GM21529 (cell line): ENCODE measurements around the gene PAIP2B.
A peak's percentile ranks its signal among the peaks of the same experiment; 100 is the strongest.
"Not testable (repeated sequence)": the region's sequence is repeated elsewhere in the genome, so short reads cannot be mapped to it uniquely, and the experiment has no call there.

Experiments
- ATAC-seq: cut with Tn5 transposase; IDR thresholded peaks from one replicate; pipeline ENCODE4 v1.9.1; 2021; ENCODE audit not compliant: unreplicated experiment

Gene PAIP2B

GRCh38 chr2:71226965-71227560 is at the start of gene PAIP2B:
TSS of gene PAIP2B (minus strand) at chr2:71227103. CDS start at chr2:71202589, 24,514 bp downstream.
- peak; percentile 96 for ATAC-seq

GRCh38 chr2:71275939-71276310 is 49.0 kb upstream of the PAIP2B start:
- no peak for ATAC-seq

- no peak for ATAC-seq
Observed at GRCh38 chr2:71269511-71270090, 42.7 kb upstream of the PAIP2B start.

GRCh38 chr2:71263386-71263785 is 36.5 kb upstream of the PAIP2B start:
- no peak for ATAC-seq

- no peak for ATAC-seq
Observed at GRCh38 chr2:71261534-71261933, 34.6 kb upstream of the PAIP2B start.

GRCh38 chr2:71256421-71256820 is 29.5 kb upstream of the PAIP2B start:
- no peak for ATAC-seq

GRCh38 chr2:71254776-71255175 is 27.9 kb upstream of the PAIP2B start:
- no peak for ATAC-seq

- no peak for ATAC-seq
Observed at GRCh38 chr2:71254078-71254477, 27.2 kb upstream of the PAIP2B start.

- ATAC-seq = no peak
Observed at GRCh38 chr2:71253476-71253875, 26.6 kb upstream of the PAIP2B start.

GRCh38 chr2:71252862-71253261 is 26.0 kb upstream of the PAIP2B start:
- no peak for ATAC-seq

GRCh38 chr2:71250935-71251334 is 24.0 kb upstream of the PAIP2B start:
- ATAC-seq = no peak

- no peak for ATAC-seq
Observed at GRCh38 chr2:71244302-71244660, 17.4 kb upstream of the PAIP2B start.

- ATAC-seq = no peak
Observed at GRCh38 chr2:71243634-71244301, 16.9 kb upstream of the PAIP2B start.

- no peak for ATAC-seq
Observed at GRCh38 chr2:71240794-71241193, 13.9 kb upstream of the PAIP2B start.

GRCh38 chr2:71238089-71238488 is 11.2 kb upstream of the PAIP2B start:
- no peak for ATAC-seq

GRCh38 chr2:71235930-71236587 is 9.2 kb upstream of the PAIP2B start:
- ATAC-seq = no peak

GRCh38 chr2:71233072-71233471 is 6.2 kb upstream of the PAIP2B start:
- not testable (repeated sequence) for ATAC-seq

- peak; percentile 11 for ATAC-seq
Observed at GRCh38 chr2:71226096-71226964, 573 bp downstream of the PAIP2B start.

- no peak for ATAC-seq
Observed at GRCh38 chr2:71224935-71225334, 2.0 kb downstream of the PAIP2B start.

- ATAC-seq = no peak
Observed at GRCh38 chr2:71224457-71224856, 2.4 kb downstream of the PAIP2B start.

- no peak for ATAC-seq
Observed at GRCh38 chr2:71223767-71224333, 3.1 kb downstream of the PAIP2B start.
